ENCODE results near the gene SYK. TPM values are rescaled to one million over a fixed set of nuclear protein-coding genes. Genes with fewer than 3 reads are reported as not detected.

SYK gene
- polyA plus RNA-seq, 1 of the 3 experiments (the other 2 are of a cell fraction): not detected

DNA sequence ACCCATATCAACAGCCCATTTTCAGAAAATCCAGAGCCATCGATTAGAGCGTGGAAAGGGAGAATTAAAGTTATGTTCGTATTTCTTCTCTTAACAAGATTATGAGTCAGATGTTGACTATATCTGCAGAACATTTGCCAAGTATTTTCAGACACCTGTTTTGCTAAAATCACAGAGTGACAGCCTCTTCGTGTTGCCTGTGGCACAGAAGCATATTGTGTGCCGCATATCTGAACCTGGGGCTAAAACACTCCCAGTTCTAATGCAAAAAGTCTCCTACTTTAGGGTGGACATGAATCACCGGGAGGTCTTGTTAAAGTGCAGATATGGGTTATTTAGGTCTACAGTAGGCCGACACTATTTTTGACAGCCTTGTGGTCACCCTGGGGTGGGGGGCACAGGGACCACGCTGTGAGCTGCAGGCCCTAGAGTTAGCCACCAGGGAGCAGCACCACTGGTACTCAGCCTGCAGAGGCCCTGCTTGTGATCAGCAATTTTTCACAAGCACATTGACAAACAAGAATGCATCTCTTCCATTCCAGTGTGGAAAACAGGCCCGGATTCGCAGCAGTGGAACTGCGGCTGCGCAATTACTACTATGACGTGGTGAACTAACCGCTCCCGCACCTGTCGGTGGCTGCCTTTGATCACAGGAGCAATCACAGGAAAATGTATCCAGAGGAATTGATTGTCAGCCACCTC is 93.5 kb downstream of the SYK start:
- H3K4me2 ChIP-seq: no peak overlapping the region
- CTCF ChIA-PET: interaction anchor here (0.6 to 9.8 kb wide), 7 partner anchors 16 to 832 kb away, joined by 3 to 44 read pairs (median 3); no protein-coding TSS in a partner anchor
- DNase-seq: peak; percentile 60

DNA sequence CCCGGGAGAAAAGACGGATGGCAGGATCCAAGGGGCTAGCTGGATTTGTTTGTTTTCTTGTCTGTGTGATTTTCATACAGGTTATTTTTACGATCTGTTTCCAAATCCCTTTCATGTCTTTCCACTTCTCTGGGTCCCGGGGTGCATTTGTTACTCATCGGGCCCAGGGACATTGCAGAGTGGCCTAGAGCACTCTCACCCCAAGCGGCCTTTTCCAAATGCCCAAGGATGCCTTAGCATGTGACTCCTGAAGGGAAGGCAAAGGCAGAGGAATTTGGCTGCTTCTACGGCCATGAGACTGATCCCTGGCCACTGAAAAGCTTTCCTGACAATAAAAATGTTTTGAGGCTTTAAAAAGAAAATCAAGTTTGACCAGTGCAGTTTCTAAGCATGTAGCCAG is 94.2 kb downstream of the SYK start:
- Histone ChIP-seq H2AFZ (ENCODE audit: low read depth) (no peak overlapping the region), H3K36me3 (replicated peaks in 1 of 2; ENCODE audit: control insufficient read depth in 1 of 2, insufficient read depth in 2 of 2, low read length in 1 of 2) (no peaks in the 10 kb centered on the region), H3K9ac (no peak overlapping the region), H3K27ac (ENCODE audit: low read depth in 2 of 2, low read length in 1 of 2) (no peak overlapping the region), H3K9me2 (no peaks in the 10 kb centered on the region), H3K9me3 (no peaks in the 10 kb centered on the region), H3K4me2 (no peak overlapping the region), H3F3A (replicated peaks; ENCODE audit: insufficient read depth) (no peaks in the 10 kb centered on the region), H3K4me3 (ENCODE audit: low read depth in 2 of 2, low read length in 1 of 2) (no peak overlapping the region), H3K27me3 (ENCODE audit: insufficient read depth) (no peaks in the 10 kb centered on the region), H3K4me1 (ENCODE audit: control insufficient read depth in 1 of 2, insufficient read depth in 2 of 2, low read depth in 1 of 2, low read length in 1 of 2) (no peaks in the 10 kb centered on the region; a peak in 1 of 4 replicates), H3K79me2 (ENCODE audit: insufficient read depth) (no peaks in the 10 kb centered on the region), H4K20me1 (ENCODE audit: insufficient read depth) (no peaks in the 10 kb centered on the region)
- CTCF ChIA-PET: interaction anchor here (0.6 to 9.8 kb wide), 6 partner anchors 16 to 831 kb away, joined by 3 to 44 read pairs (median 3); no protein-coding TSS in a partner anchor
- 38% methylated on average over 7 of the region's 7 CpGs for WGBS (ENCODE audit: low lambda C conversion rate)
- no peak for TF ChIP-seq USF2 (IDR thresholded peaks at IDR 0.05; ENCODE audit: borderline replicate concordance, low read depth, low read length)
- no peak for TF ChIP-seq USF1 (IDR thresholded peaks at IDR 0.05; ENCODE audit: borderline replicate concordance, low read depth)
- TF ChIP-seq GABPA (IDR thresholded peaks at IDR 0.05; ENCODE audit: low read depth): no peak
- TF ChIP-seq TAF1 (IDR thresholded peaks at IDR 0.05; ENCODE audit: borderline replicate concordance, low read depth, low read length): no peak
- no peak for TF ChIP-seq PBX3 (IDR thresholded peaks at IDR 0.05)
- TF ChIP-seq MEF2A (IDR thresholded peaks at IDR 0.05; ENCODE audit: borderline replicate concordance, low read depth): no peak
- no peak for TF ChIP-seq NRF1 (IDR thresholded peaks at IDR 0.05; ENCODE audit: low read depth, low read length)
- POLR2A ChIA-PET: no interaction called here
- no peak for DNase-seq

More for the DNA sequence above, 93.5 kb downstream of the SYK start:
- H3K27me3 ChIP-seq (ENCODE audit: insufficient read depth): no peaks in the 10 kb centered on the region; the same call in 1 of the 2 replicates
- TF ChIP-seq FOXJ3 (CRISPR knock-in tag; IDR thresholded peaks at IDR 0.05): no peak
- TF ChIP-seq, protein P1, sequence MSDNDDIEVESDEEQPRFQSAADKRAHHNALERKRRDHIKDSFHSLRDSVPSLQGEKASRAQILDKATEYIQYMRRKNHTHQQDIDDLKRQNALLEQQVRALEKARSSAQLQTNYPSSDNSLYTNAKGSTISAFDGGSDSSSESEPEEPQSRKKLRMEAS (IDR thresholded peaks at IDR 0.05; ENCODE audit: low read depth): no peak
- no peak for TF ChIP-seq TAF1 (IDR thresholded peaks at IDR 0.05; ENCODE audit: borderline replicate concordance, low read depth, low read length)
- TF ChIP-seq RCOR1 (IDR thresholded peaks at IDR 0.05; ENCODE audit: low read length): no peak
- TF ChIP-seq FOXM1 (IDR thresholded peaks at IDR 0.05; ENCODE audit: low read depth): no peak
- TF ChIP-seq GABPA (IDR thresholded peaks at IDR 0.05; ENCODE audit: low read depth): no peak
- no peak for TF ChIP-seq GATA2 (CRISPR knock-in tag; IDR thresholded peaks at IDR 0.05)
- no peak for TF ChIP-seq RXRA (IDR thresholded peaks at IDR 0.05; ENCODE audit: borderline replicate concordance, low read depth)
- TF ChIP-seq SMC3 (IDR thresholded peaks at IDR 0.05; ENCODE audit: low read depth, low read length): 0 out of 2 replicates have a peak, but pooled peaks have one; percentile 19
- peak; percentile 61 for TF ChIP-seq CTCF (IDR thresholded peaks at IDR 0.05)
- no peak overlapping the region for H2AFZ ChIP-seq (ENCODE audit: low read depth)
- H3K27ac ChIP-seq (ENCODE audit: low read depth in 2 of 2, low read length in 1 of 2): no peak overlapping the region
- H3F3A ChIP-seq (replicated peaks; ENCODE audit: insufficient read depth): no peaks in the 10 kb centered on the region
- POLR2A ChIA-PET: no interaction called here
- WGBS (ENCODE audit: low lambda C conversion rate): 67% methylated on average over 16 of the region's 16 CpGs
- H3K36me3 ChIP-seq (replicated peaks in 1 of 2; ENCODE audit: control insufficient read depth in 1 of 2, insufficient read depth in 2 of 2, low read length in 1 of 2): no peaks in the 10 kb centered on the region
- no peaks in the 10 kb centered on the region; a peak in 1 of 4 replicates for H3K4me1 ChIP-seq (ENCODE audit: control insufficient read depth in 1 of 2, insufficient read depth in 2 of 2, low read depth in 1 of 2, low read length in 1 of 2)
- H3K4me3 ChIP-seq (ENCODE audit: low read depth in 2 of 2, low read length in 1 of 2): no peak overlapping the region
- H3K9me2 ChIP-seq: no peaks in the 10 kb centered on the region
- no peaks in the 10 kb centered on the region for H4K20me1 ChIP-seq (ENCODE audit: insufficient read depth)
- no peaks in the 10 kb centered on the region for H3K9me3 ChIP-seq
- H3K79me2 ChIP-seq (ENCODE audit: insufficient read depth): no peaks in the 10 kb centered on the region
- H3K9ac ChIP-seq: no peak overlapping the region
